Adrenal gland (tissue), 12 donors: ENCODE measurements around the gene ATP5PO. TPM values are rescaled to one million over a fixed set of nuclear protein-coding genes. Genes with fewer than 3 reads are reported as not detected.

Experiments
- DNase-seq, 7 donors: peaks; one replicate each; pipeline ENCODE4 v3.0.0-alpha.2; 2019 to 2020
- H3K27ac ChIP-seq, 5 donors: fragments of 200-600 bp; sonication (generic) in 4 of 5; 1 replicate in 3 of 5; 2 replicates in 2 of 5; pipeline versions ENCODE4 v1.5.1 to v1.8.0; 2016 to 2020; ENCODE audit warnings: mild to moderate bottlenecking in 1 of 5
- H3K27me3 ChIP-seq: fragments of 200-600 bp; 2 replicates; pipeline ENCODE4 v1.8.0; 2021
- H3K36me3 ChIP-seq, 2 donors: fragments of 200-600 bp; replicated peaks in 1 of 2; 1 replicate in 1 of 2; 2 replicates in 1 of 2; pipeline versions ENCODE4 v1.5.1 to v1.8.0; 2018 to 2022
- H3K4me1 ChIP-seq, 2 donors: fragments of 200-600 bp; replicated peaks in 1 of 2; 1 replicate in 1 of 2; 2 replicates in 1 of 2; pipeline versions ENCODE4 v1.5.1 to v1.8.0; 2018 to 2021
- H3K4me3 ChIP-seq, 4 donors: fragments of 200-600 bp; sonication (generic) in 3 of 4; one replicate each; pipeline ENCODE4 v1.5.1; 2016 to 2018
- H3K9me3 ChIP-seq, 3 donors: fragments of 200-600 bp; sonication (generic) in 1 of 3; replicated peaks in 1 of 3; 1 replicate in 2 of 3; 2 replicates in 1 of 3; pipeline versions ENCODE4 v1.5.1 to v1.8.0; 2016 to 2021
- CTCF ChIP-seq, 6 experiments: fragments of 450-650 bp in 4 of 6; fragments of 200-600 bp in 2 of 6; sonication (generic) in 1 of 6; IDR thresholded peaks; 1 replicate in 5 of 6; 2 replicates in 1 of 6; pipeline versions ENCODE4 v1.5.1 to v1.8.0; 2016 to 2021; ENCODE audit warnings: antibody characterized with exemption in 6 of 6, mild to moderate bottlenecking in 2 of 6, moderate library complexity in 1 of 6
- POLR2A ChIP-seq, 2 donors: fragments of 450-650 bp; IDR thresholded peaks; one replicate each; pipeline ENCODE4 v1.6.1; 2017; ENCODE audit warnings: antibody characterized with exemption in 2 of 2, mild to moderate bottlenecking in 2 of 2, moderate library complexity in 1 of 2
- WGBS, 4 donors: extraction: QIAGEN DNeasy Blood & Tissue Kit in 2 of 4; methylation state at CpG; one replicate each; pipeline versions ENCODE4 v1.1.5 to v1.1.7; 2013 to 2017; 5-methylcytosine and 5-hydroxymethylcytosine counted together
- intact Hi-C, 2 donors: fragments of 100-400 bp; cut with DNase I; formaldehyde crosslinking; loops; one replicate each; pipeline versions ENCODE4 v1.14.1 to v1.15.0; 2022 to 2023
- polyA plus RNA-seq, 3 donors: library from polyadenylated mRNA; stranded (reverse); fragments of 200-250 nt in 2 of 3; fragments of 350-450 nt in 1 of 3; fragmentation: Illumina TruSeq in 1 of 3; extraction: RNeasy Lipid Tissue Mini Kit (QIAGEN cat#74804) in 1 of 3; gene quantifications; one replicate each; pipeline ENCODE4 v1.2.3, GENCODE V29; 2013 to 2014
- total RNA-seq, 9 donors: library from RNA; depleted of rRNA in 4 of 9; stranded (reverse); fragments of >200 nt in 4 of 9; fragments of 120-200 nt in 1 of 9; fragmentation: NEBNext Ultra II Directional in 1 of 9; extraction: Animal tissue kit (Norgen Biotek cat#: 25700) in 1 of 9; gene quantifications; one replicate each; pipeline versions ENCODE4 v1.1.0 to v1.2.4, GENCODE V29; 2013 to 2023
- donor health status: healthy with polysubstance abuse.
- donor health status: Bipolar disorder and iron deficiency.
- donor health status: DM: yes; HTN: yes; CAD: no.
- donor health status: DM: no; HTN: no; CAD: no.
- donor health status: DM: no; HTN: no; CAD: no.
- donor health status: DM: yes; HTN: yes; CAD: no.

ATP5PO gene
- total and polyA plus RNA-seq, 12 donors = 78.6 to 299 (median 189) TPM

- no peak overlapping the region for H3K27ac ChIP-seq
- H3K4me1 ChIP-seq = peaks cover 7 to 18% of the 10 kb centered on the region in 2 donors
- no peaks in the 10 kb centered on the region for H3K36me3 ChIP-seq
- intact Hi-C loops = no loop called here
- no peak for DNase-seq
- no peak for TF ChIP-seq POLR2A (IDR thresholded peaks at IDR 0.05)
- TF ChIP-seq CTCF (IDR thresholded peaks at IDR 0.05) = no peak
- H3K27me3 ChIP-seq = no peaks in the 10 kb centered on the region
- no peaks in the 10 kb centered on the region for H3K9me3 ChIP-seq
- no peak overlapping the region for H3K4me3 ChIP-seq
- 93 to 97% (median 95%) methylated on average over 2 of the region's 2 CpGs for WGBS, 4 donors
Measured at GRCh38 chr21:33945652-33946270, 30.2 kb upstream of the ATP5PO start.

- H3K4me3 ChIP-seq = no peak overlapping the region
- peaks cover 7 to 18% of the 10 kb centered on the region in 2 donors for H3K4me1 ChIP-seq
- no peak overlapping the region for H3K27ac ChIP-seq
- intact Hi-C loops = no loop called here
- WGBS, 4 donors = 93 to 97% (median 96%) methylated on average over 1 of the region's 1 CpG
- DNase-seq = no peak
- no peaks in the 10 kb centered on the region for H3K27me3 ChIP-seq
- H3K9me3 ChIP-seq = no peaks in the 10 kb centered on the region
- H3K36me3 ChIP-seq = no peaks in the 10 kb centered on the region
- TF ChIP-seq CTCF (IDR thresholded peaks at IDR 0.05) = no peak
- no peak for TF ChIP-seq POLR2A (IDR thresholded peaks at IDR 0.05)
Measured at GRCh38 chr21:33944185-33944763, 28.7 kb upstream of the ATP5PO start.

- H3K4me3 ChIP-seq = no peak overlapping the region
- no peaks in the 10 kb centered on the region for H3K27me3 ChIP-seq
- TF ChIP-seq CTCF (IDR thresholded peaks at IDR 0.05) = no peak
- TF ChIP-seq POLR2A (IDR thresholded peaks at IDR 0.05) = no peak
- intact Hi-C loops = no loop called here
- H3K36me3 ChIP-seq = no peaks in the 10 kb centered on the region
- no peak for DNase-seq
- H3K4me1 ChIP-seq = peaks cover 2 to 14% of the 10 kb centered on the region in 2 donors
- H3K9me3 ChIP-seq = no peaks in the 10 kb centered on the region
- WGBS, 4 donors = 92 to 100% (median 96%) methylated on average over 2 of the region's 2 CpGs
- no peak overlapping the region for H3K27ac ChIP-seq
Measured at GRCh38 chr21:33943293-33943692, 27.7 kb upstream of the ATP5PO start.

- TF ChIP-seq CTCF (IDR thresholded peaks at IDR 0.05) (no peak), POLR2A (IDR thresholded peaks at IDR 0.05) (no peak)
- H3K4me1 ChIP-seq = peaks cover 0 to 5% of the 10 kb centered on the region in 2 donors
- no peak for DNase-seq
- H3K4me3 ChIP-seq = no peak overlapping the region
- no peaks in the 10 kb centered on the region for H3K9me3 ChIP-seq
- intact Hi-C loops = no loop called here
- H3K36me3 ChIP-seq = no peaks in the 10 kb centered on the region
- H3K27me3 ChIP-seq = no peaks in the 10 kb centered on the region
- H3K27ac ChIP-seq = no peak overlapping the region
Measured at GRCh38 chr21:33942426-33942825, 26.8 kb upstream of the ATP5PO start.
